KOPT-K1 (cell line): ENCODE data around the gene FAM186B.

Experiments
- H3K27ac ChIP-seq: fragments of 200-600 bp; sonication (generic); 2 replicates; pipeline ENCODE4 v1.5.1; 2016; ENCODE audit warnings: antibody characterized with exemption, mild to moderate bottlenecking, low read depth, low read length; ENCODE audit not compliant: poor library complexity, severe bottlenecking
- H3K36me3 ChIP-seq: fragments of 200-600 bp; sonication (generic); 2 replicates; pipeline ENCODE4 v1.5.1; 2017; ENCODE audit warnings: antibody characterized with exemption, mild to moderate bottlenecking, low read length, moderate library complexity; ENCODE audit not compliant: insufficient read depth
- H3K9me3 ChIP-seq: fragments of 200-600 bp; sonication (generic); 2 replicates; pipeline ENCODE4 v1.5.1; 2017; ENCODE audit warnings: antibody characterized with exemption, low read length, mild to moderate bottlenecking; ENCODE audit not compliant: insufficient read depth, poor library complexity, severe bottlenecking

Gene FAM186B

GRCh38 chr12:49537752-49538509 is 67.5 kb downstream of the FAM186B start:
- H3K27ac ChIP-seq, result no peak overlapping the region
- no peaks in the 10 kb centered on the region for H3K9me3 ChIP-seq
- no peaks in the 10 kb centered on the region for H3K36me3 ChIP-seq
